Stimulated activated CD8-positive, alpha-beta memory T cell treated with anti-CD3 and anti-CD28 coated beads, Interleukin-12 subunit alpha, Interleukin-12 subunit beta, amount 100 ng/mL, for 1 hour (primary cell): Measurements from ENCODE around the gene EPC2.
"Not testable (repeated sequence)": the region's sequence is repeated elsewhere in the genome, so short reads cannot be mapped to it uniquely, and the experiment has no call there.

Experiments
- DNase-seq: peaks from one replicate; pipeline ENCODE4 v3.0.0-alpha.2; 2020; ENCODE audit warnings: low read depth

EPC2 gene

DNA sequence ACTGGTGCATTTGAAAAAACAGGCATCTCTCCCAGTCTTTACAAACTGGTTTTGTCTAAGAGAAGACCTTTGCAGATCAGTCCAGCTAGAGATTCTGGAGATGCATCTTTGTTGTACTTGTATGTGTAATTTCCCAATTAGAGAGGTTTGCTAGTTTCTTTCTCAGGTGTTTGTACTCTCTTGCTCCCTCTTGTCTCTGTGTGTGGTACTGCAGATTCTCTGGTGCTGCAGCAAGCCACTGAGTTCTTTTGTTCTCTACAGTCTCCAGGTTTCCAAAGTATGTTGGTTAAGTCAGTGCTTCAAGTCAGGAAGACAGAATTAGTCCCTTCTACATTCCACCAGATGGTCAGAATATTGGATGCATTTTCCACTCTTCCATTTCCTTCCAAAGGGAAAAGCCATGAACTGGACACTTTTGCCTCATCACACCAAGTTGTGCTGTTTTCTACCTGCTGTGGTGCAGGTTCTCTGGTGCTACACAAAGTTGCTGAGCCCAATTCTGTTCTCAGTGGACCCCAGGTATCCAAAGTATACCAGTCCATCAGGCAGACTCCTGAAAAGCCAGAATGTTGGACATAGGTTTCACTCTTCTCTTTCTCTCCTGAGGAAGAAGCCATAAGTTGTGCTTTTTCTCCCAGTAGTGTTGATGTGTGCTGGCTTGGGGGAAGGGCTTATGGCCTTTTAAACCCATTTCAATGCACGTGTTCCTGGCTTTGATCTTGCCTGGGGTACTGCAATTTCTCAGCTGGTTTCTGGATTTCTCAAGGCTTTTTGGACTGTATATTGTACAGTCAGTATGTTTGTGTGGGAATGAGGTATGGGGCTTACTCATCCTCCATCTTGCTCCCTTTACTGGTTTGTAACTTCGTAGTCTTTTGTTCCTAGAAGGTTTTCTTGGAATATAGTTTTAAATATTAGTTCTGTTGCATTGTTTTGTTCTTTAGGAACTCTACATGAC, 29.8 kb downstream of the EPC2 start:
- no peak for DNase-seq

DNA sequence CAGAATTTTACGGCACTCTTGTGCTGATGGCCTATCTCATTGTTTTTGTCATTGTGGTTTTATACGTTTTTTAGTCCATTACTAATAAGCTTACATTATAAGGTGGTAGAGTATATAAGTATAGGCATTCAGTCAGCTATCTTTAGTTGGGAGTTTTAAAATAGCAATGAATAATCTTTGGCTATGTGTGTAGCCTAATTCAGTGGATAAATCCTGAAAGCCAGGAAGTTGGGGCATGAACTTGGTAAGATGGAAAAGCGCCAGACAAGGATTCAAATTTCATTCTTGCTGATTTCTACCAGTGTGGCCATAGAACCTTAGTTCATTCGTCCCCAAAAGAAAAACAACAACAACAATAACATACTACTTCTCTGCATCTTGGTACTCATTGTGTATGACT, 31.2 kb downstream of the EPC2 start:
- DNase-seq, result no peak

GRCh38 chr2:148678302-148679179, 34.0 kb downstream of the EPC2 start:
- not testable (repeated sequence) for DNase-seq

DNA sequence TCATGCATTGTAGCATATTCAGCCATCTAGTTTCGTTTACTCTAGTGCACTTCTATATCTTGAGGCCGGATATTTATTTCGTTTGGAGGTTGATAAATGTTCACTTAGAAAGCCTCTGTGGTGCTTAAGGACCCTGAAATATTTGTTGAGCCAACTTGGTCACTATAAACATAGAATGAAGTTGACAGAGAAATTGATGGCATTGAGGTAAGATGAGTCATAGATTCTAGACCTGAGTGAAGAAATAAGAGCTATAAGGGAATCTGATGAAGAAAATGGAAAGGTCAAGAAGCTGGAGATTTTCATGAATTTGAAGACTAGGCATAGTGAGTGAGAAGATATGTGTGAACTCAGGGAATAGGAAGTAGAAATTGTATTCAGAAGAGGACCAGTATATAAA, 35.9 kb downstream of the EPC2 start:
- no peak for DNase-seq

GRCh38 chr2:148681443-148681842, 36.9 kb downstream of the EPC2 start:
- DNase-seq, result no peak

GRCh38 chr2:148681862-148682261, 37.3 kb downstream of the EPC2 start:
- not testable (repeated sequence) for DNase-seq

DNA sequence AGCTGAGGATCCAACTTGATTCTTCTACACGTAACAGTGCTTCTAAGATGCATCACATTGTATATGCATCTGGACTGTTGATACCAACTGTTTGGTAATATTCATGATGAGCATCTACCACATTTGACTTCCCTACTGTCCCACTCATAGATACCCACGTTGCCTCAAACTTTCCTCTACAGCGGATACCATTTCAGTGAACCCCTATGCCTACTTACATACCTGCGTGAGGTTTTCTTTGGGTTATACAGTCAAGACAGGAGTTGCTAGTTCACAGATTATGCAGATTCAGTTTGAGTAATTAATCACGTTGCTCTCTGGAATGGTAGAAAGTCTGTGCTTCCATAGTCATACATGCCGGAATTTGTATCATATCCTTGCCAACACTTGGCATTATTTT, 40.0 kb downstream of the EPC2 start:
- DNase-seq, result no peak

- DNase-seq, result no peak
These were observed 43.0 kb downstream of the EPC2 start for GRCh38 chr2:148687543-148687942.

GRCh38 chr2:148688011-148688410, 43.5 kb downstream of the EPC2 start:
- not testable (repeated sequence) for DNase-seq

- DNase-seq, result no peak
These were observed 52.4 kb downstream of the EPC2 start for GRCh38 chr2:148696985-148697384.

DNA sequence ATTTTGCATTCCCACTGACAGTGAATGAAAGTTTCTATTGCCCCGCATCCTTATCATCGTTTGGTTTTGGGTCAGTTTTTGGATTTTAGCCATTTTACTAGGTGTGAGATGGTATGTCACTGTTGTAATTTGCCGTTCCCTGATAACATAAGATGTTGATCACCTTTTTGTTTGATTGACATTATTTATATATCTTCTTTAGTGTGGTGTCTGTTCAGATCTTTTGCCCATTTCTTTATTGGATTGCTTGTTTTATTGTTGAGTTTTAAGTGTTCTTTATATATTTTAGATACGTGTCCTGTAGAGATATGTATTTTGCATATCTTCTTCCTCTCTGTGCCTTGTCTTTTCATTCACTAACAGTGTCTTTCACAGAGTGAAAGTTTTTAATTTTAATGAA, 55.3 kb downstream of the EPC2 start:
- DNase-seq, result no peak

- no peak for DNase-seq
These were observed 56.5 kb downstream of the EPC2 start for GRCh38 chr2:148701039-148701438.

DNA sequence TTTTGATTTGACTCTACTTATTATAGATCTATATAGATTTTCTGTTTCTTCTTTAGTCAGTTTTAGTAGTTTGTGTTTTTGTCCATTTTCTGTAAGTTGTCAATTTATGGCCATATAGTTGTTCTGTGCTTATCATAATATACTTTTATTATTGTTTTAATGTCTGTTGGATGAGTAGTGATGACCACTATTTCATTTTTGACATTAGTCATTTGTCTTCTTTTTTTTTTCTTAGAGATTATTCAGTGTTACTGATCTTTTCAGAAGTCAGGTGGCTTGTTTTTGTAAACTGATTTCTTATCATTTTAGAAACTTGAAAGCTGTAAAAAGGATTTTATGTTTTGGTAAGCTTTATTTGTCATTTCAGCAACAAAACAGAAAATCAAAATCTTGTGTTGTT, 57.3 kb downstream of the EPC2 start:
- no peak for DNase-seq

DNA sequence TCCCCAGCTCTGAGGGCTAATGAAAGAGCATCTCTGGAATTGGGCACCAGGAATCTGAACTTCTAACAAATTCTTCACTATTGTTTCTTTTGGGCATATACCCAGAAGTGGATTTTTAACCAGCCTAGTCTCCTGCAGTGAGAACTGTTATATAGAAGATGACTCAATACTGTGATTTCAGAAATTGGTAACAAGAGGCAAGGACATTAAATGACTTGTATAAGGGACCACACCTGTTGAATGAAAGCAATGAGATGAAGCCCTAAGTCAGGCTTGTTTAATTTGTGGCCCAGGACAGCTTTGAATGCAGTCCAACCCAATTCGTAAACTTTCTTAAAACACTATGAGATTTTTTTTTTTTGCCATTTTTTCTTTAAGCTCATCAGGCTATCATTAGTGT, 57.9 kb downstream of the EPC2 start:
- no peak for DNase-seq

DNA sequence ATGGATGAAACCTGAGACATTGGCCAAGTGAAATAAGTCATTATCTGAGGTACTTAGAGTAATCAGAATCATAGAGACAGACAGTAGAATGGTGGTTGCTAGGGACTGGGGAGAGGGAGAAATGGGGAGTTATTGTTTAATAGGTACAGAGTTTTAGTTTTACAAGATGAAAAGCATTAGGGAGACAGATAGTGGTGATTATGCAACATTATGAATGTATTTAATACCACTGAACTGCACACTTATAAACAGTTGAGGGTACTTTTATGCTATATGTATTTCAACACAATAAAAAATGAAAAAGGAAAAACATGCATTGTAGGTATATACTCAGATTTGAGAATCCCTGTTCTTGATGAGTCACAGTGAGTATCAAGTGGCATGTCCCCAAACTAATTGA, 59.7 kb downstream of the EPC2 start:
- DNase-seq, result no peak

GRCh38 chr2:148716378-148716920, 71.9 kb downstream of the EPC2 start:
- no peak for DNase-seq

GRCh38 chr2:148718039-148718438, 73.5 kb downstream of the EPC2 start:
- DNase-seq, result no peak

GRCh38 chr2:148719195-148719749, 74.7 kb downstream of the EPC2 start:
- no peak for DNase-seq

DNA sequence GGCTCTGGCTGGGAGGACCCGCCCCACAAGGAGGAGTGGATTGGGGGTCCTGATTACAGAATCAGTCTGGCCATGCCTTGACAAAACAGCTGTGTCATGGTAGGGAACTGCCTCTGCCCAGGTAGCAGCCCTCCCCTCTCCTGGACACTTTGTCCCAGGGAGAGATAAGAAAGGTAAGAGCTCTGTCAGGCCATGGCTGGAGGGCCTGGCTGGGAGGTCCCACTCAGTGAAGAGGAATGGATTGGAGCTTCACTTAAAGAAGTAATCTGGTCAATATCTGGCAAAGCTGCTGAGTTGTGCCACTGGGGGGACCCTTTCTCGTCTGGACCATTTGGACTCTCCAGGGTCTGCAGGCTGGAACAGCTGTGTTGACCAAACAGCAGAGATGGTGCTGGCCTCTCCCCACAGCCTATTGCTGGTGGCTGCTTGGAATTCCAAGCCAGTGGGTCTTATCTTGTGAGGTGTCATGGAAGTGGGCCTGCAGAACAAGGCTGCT, 75.4 kb downstream of the EPC2 start:
- DNase-seq, result no peak

DNA sequence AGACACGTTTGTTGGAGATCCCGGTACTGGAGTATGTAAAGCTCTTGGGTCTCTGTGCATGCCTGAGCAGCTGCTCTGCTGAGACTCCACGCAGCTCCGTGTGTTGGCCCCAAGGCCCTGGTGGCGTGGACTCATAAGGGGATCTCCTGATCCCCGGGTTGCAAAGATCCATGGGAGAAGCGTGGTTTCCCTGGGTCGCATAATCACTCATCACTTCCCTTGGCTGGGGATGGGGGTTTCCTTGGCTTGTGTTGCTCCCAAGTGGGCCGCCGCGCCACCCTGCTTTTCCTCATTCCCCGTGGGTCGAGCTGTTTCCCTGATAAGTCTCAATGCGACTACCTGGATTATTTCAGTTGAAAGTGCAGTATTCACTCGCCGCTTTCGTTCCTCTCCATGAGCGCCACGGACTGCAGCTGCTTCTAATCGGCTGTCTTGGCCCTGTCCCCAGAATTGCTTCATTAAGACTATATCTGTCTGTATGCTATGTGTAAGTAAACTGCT, 76.0 kb downstream of the EPC2 start:
- no peak for DNase-seq

- no peak for DNase-seq
These were observed 77.0 kb downstream of the EPC2 start for GRCh38 chr2:148721520-148721931.
